HK-2 (cell line): Measurements from ENCODE around the gene CPPED1.
"Not testable (repeated sequence)": the region's sequence is repeated elsewhere in the genome, so short reads cannot be mapped to it uniquely, and the experiment has no call there.

ENCODE experiments used
- DNase-seq: peaks from one replicate; pipeline ENCODE4 v3.0.0-alpha.2; 2018; ENCODE audit not compliant: unreplicated experiment

CPPED1 gene

GRCh38 chr16:12802048-12802447 lies 1.6 kb downstream of the CPPED1 start:
- DNase-seq, result no peak

DNA sequence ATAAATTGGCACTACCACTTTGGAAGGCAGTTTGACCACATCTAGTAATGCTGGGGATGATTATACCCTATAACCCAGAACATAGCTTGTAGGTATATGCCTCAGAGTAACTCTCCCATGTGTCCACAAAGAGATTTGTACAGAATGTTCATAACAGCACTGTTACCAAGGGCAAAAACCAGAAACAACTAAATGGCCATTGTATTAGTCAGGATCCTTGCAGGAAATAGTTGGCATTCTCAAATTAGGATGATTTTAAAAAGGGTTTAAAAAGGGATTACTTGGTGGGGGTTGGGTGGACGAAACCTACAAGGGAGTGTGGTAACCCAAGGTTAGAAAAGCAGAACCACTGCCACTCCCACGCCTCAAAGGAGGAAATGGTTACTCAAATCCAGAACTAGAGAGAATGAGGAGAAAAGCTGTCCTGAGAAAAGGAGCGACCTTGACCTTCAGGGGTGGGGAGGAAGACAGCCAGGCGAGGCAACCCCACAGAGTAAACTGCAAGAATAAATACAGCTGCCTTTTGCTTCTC lies 2.1 kb downstream of the CPPED1 start:
- no peak for DNase-seq

GRCh38 chr16:12800817-12801216 lies 2.9 kb downstream of the CPPED1 start:
- no peak for DNase-seq

GRCh38 chr16:12799996-12800395 lies 3.7 kb downstream of the CPPED1 start:
- DNase-seq, result not testable (repeated sequence)

- no peak for DNase-seq
Measured at GRCh38 chr16:12798846-12799245, 4.8 kb downstream of the CPPED1 start.

DNA sequence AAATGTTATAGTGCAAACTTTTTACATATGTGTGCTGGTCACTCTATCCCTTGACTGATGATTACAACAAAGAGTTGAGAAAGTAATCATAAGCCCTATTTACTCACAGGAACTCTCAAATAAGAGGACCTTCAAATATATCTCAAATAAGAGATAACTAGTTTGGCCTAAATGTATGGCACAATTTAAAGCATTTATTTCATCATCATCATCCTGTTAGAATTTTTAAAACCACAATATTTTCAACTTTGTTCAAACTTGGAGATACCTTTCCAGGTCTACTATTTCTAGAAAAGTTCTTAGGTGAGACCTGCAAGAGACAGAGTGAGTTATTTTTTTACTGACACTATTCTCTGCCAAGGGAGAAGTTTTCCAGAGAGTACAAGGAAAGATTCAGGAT lies 5.5 kb downstream of the CPPED1 start:
- DNase-seq, result no peak

- DNase-seq, result no peak
Measured at GRCh38 chr16:12796498-12796897, 7.2 kb downstream of the CPPED1 start.

DNA sequence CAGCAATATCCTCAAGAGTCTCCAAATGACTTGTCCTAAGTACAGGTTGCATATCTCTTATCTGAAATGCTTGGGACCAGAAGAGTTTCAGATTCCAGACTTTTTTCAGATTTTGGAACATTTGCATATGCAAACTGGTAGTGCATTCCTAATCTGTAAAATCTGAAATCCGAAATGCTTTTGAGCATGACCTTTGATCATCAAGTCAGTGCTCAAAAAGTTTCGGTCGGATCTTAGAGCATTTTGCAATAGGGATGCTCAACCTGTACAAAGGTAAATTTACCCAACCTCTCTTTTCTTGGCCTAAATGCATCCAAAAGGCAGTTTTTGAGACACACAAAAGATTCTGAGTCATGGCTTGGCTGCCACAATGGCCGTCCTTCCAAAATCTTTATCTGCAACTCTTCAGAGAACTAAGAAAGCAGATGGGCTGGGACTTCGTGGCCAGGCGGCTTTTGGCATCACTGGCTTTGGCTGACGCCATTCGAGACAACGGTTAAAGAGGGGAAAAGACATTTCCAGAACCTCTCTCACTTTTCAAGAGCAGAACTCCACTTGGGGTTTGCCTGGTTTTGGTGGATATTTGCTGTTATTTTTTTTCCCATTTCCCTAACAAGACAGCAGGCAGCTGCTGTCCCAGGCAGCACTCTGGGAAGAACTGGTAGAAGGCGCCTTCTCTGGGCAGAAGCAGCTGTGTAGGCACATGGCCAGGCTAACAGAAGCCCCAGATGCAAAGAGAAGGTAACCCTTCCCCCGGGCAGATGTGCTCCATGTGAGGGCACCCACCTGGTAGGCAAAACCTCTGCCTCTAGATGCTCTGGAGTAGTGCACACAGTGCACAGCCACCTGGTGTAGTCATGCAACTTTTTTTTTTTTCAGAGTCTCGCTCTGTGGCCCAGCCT lies 8.9 kb downstream of the CPPED1 start:
- DNase-seq, result no peak

DNA sequence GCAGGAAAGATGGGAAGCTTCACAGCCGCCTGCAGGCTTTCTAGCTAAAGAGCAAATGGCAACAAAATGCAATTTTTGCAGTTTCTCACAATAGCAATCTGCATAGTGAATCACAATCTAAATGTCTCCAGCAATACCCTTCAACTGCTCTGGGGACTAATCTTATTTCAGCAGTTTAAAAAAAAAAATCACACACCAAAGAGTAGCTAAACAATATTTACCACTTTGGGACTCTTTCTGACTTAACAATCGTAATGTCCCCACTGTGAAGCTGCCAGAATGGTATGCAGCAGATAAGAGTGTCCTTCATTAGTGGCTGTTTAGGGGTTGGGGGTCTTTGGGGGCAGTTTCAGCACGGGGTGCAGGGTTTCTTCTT lies 9.8 kb downstream of the CPPED1 start:
- no peak for DNase-seq

DNA sequence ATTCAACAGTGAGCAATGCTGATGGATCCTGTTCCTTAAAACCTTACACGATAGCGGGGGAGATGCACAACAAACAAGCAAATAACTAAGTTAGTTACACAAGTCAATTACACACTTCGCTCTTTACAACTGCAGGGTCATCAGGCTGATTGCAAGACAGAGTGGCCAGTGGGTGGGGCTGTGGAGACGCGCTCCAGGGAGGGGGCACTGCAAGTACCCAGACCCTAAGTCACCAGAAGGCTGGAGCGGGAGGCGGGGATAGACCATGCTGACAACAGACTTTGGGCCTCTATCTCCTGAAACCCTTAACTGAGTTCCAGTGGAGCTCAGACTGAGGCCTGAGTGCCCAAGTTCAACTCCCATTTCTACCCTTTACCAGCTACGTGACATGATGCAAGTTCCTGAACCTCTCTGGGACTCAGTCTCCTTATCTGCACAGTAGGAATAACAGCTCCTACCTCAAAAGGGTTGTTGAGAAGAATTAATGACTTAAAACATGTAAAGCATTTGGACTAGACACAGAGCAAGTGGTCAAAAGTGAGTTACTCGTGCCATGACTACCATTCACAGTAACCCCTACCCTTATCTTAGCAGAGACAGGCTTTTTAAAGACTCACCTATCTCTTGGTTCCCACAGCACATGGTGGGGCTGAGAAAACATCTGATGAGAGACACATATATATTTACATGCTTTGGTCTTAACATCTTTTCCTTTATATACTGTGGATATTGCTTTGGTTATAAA lies 10.4 kb downstream of the CPPED1 start:
- no peak for DNase-seq

DNA sequence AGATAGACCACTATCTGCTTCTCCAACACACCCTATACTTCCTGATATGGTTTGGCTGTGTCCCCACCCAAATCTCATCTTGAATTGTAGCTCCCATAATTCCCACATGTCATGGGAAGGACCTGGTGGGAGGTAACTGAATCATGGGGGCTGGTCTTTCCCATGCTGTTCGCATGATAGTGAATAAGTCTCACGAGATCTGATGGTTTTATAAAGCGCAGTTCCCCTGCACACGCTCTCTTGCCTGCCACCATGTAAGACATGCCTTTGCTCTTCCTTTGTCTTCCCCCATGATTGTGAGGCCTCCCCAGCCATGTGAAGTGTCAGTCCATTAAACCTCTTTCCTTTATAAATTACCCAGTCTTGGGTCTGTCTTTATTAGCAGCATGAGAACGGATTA lies 11.2 kb downstream of the CPPED1 start:
- DNase-seq, result not testable (repeated sequence)

DNA sequence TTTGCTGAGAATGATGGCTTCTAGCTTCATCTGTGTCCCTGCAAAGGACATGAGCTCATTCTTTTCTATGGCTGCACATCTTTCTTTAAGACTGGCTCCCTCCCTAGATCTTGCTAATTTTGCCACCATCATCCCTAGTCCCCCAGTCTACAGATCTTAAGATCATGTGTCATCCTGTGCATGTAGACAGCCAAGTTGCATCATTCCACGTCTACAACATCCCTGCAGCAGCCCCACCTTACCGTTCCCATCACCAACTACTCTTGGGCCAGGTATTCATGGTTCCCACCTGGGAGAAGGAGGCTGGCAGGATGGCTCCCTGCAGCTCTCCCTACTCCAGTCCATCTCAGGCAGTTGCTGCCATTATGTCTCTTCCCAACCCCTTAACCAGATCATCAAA lies 12.3 kb downstream of the CPPED1 start:
- DNase-seq, result no peak

GRCh38 chr16:12788758-12789157 lies 14.9 kb downstream of the CPPED1 start:
- no peak for DNase-seq

GRCh38 chr16:12786081-12786480 lies 17.6 kb downstream of the CPPED1 start:
- DNase-seq, result no peak

DNA sequence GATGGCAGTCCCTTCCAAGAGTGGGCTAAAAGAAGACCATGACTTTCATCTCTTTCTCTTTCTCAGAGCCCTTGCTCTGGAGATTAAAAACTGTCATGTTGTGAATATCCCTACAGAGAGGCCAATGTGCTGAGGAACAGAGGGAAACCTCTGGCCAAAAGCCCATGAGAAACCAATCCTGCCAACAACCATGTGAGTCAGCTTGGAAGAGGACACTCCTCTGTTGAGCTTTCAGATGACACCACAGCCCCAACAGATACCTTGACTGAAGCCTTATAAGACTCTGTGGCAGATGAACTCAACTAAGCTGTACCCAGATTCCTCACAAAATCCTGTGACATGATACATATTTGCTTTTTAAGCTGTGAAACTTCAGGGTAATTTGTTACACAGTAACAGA lies 19.6 kb downstream of the CPPED1 start:
- no peak for DNase-seq

DNA sequence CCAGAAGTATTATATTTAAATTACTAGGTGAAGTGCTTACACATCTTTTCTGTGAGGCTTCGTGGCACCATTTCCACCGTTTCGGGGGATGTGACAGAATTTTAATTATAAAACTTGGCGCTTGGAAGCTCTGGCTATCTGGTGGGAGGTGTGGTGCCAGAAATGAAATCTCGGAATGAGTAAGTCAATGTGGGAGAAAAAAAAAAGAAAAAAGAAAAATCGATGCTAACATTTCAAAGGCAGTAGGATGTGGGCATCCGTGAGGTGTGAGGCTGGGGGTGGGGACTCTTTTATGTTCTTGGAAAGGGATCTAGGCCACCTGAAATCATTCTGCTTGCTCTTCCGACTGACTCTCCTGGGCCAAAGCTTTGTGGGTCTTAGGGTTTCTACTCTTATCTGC lies 21.9 kb downstream of the CPPED1 start:
- no peak for DNase-seq

DNA sequence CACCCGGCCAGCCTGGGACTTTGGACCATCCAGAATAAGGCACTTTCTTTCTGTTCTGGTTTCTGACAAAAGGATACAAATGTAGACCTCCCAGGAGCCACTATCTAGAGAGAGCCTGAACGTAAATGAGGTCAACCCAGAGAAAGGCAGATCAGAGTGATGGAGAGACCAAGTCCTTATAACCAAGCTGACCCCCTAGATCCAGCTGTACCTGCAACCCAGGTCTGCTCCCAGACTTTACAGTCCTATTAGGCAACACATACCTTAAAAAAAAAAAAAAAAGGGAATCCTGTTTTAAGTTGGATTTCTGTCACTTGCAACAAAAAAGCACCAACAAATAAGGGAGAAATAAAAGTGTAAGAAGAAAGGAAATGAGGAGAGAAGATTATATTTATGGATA lies 23.2 kb downstream of the CPPED1 start:
- no peak for DNase-seq

DNA sequence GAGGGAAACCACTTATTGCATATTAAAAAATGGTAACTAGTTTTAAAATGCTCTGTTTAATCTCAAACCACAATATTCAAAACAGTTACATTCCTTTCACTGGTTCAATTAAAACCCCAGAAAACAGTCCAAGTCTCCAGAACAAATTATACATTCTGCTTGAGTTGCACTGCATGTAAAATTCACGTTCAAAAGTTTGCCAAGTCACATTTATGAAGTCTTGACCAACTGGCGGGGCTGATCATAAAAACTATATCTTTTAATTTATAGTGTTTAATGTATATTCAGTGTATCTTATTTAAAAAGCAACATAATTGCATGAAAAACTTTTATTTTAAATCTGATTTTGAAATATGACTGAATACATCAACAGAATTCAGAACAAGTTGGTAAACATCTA lies 25.0 kb downstream of the CPPED1 start:
- no peak for DNase-seq

DNA sequence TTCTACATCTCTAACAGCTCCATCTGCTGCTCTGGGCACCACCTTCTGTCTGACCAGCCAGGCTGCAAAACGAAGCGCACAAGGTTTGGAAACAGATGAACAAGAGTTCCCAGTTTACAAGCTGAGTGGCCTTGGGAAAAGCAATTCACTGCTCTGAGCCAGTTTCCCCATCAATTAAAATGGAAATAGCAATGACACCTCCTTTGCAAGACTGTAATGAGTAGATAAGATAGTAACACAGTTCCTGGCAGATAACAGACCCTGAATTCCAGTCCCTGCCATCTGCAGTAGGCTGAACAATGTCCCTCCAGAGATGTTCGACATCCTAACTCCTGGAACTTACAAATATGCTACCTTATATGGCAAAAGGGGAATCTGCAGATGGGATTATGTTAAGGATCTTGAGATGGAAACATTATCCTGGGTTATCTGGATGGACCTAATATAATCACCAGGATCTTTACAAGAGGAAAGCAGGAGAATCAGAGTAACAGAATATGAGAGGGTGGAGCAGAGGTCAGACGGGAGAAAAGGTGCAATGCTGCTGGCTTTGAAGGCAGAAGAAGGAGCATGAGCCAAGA lies 27.9 kb downstream of the CPPED1 start:
- no peak for DNase-seq

- no peak for DNase-seq
Measured at GRCh38 chr16:12773221-12773620, 30.5 kb downstream of the CPPED1 start.

DNA sequence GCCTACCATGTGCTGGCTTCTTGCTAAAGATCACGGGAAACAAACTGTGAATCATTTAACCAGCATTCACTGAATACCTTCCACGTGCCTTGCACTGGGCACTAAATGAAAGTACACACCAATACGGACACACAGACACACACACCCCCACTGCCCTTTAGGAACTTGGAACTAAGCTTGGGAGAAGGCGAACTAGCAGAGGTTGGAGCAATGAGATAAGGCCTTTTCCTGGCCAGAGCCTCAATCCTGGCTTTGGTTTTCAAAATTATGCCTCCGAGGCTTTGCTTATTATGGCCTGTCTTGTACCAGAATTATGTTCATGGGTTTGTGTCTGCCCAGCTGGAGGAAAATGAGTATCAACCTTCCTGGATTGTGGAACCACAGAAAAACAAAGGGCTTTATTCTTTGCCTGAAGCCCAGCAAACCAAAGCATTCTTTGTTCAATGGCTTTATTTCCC lies 32.3 kb downstream of the CPPED1 start:
- DNase-seq, result no peak

DNA sequence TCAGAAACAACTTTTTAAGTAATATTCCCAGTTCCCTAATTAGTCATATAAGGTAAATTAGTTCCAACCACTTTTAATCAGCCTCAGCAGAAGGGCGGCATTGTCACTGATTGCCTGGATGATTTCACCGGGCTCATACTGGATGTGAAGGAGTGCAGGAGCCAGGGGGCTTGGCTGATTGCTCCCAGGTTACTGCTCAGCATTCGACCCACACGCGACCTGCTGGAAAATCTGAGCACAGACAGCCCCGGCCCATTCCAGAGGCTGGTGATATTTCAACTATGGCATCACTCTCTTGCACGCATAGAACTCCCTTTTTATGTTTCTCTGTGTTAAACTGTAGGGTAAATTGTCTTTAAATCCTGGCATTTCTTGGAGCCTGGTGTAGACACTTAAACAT lies 34.2 kb downstream of the CPPED1 start:
- DNase-seq, result no peak

GRCh38 chr16:12767897-12768296 lies 35.8 kb downstream of the CPPED1 start:
- DNase-seq, result no peak
